GM18499 (cell line): ENCODE data around the gene XPA.
A peak's percentile ranks its signal among the peaks of the same experiment; 100 is the strongest.

ENCODE experiments used
- ATAC-seq: cut with Tn5 transposase; IDR thresholded peaks from one replicate; pipeline ENCODE4 v1.9.1; 2021; ENCODE audit warnings: moderate number of reproducible peaks; ENCODE audit not compliant: insufficient read depth, unreplicated experiment

Gene XPA

DNA sequence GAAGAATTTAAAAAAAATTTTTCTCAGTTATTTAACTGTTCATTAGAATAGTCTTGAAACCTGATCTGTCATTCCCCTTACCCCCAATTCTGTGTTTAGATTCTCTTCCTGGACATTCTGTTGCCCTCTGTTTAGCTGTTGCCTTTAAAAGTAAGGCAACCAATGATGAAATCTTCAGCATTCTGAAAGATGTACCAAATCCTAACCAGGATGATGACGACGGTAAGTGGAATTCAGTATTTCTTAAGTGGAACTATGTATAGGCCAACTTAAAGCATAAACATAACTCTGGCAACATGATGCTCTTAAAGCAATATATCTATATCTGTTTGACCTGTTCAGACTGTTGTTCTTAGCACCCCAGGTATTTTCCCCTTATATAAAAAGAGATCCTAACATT, 36.3 kb downstream of the XPA start:
- ATAC-seq = no peak

- no peak for ATAC-seq
Observed at GRCh38 chr9:97660340-97660739, 36.8 kb downstream of the XPA start.

- ATAC-seq = no peak
Observed at GRCh38 chr9:97659771-97660170, 37.4 kb downstream of the XPA start.

DNA sequence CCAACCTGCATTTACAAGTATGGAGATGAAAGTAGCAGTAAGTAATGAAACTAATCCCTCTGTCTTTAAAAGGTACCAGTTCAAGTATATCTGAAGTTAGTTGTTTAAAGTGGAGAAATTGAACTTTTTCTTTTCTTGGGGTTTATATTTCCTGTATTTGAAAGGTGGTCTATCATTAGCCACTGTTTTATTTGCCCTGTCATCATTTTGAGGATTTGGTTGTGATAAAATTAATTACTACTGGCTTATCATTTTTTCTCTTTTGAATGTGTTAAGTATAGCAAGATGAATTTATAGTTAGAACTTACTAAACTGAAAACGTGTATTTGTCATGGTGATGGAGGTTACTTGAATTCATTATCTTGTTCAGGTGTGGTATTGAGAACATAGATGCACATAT, 38.4 kb downstream of the XPA start:
- no peak for ATAC-seq

GRCh38 chr9:97651646-97652045, 45.5 kb downstream of the XPA start:
- no peak for ATAC-seq

- no peak for ATAC-seq
Observed at GRCh38 chr9:97647996-97648395, 49.1 kb downstream of the XPA start.

DNA sequence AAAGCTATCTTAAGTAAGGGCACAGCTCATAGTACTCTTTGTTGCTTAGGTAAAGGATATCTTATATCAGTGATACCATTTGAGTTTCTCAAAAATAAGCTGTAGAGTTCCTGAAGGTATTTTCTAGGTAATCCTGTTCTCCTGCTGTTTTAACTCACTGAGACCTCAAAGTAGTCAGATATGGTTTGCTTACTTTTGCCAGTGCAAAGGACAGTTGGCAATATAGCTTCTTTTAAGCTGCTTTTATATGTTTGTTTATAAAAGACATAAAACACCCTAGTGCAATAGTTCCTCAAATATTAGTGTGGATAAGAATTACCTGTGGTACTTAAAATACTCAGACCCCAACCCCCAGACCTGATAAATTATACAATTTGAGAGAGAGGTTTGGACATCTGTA, 51.4 kb downstream of the XPA start:
- no peak for ATAC-seq

GRCh38 chr9:97640325-97640724, 56.8 kb downstream of the XPA start:
- no peak for ATAC-seq

DNA sequence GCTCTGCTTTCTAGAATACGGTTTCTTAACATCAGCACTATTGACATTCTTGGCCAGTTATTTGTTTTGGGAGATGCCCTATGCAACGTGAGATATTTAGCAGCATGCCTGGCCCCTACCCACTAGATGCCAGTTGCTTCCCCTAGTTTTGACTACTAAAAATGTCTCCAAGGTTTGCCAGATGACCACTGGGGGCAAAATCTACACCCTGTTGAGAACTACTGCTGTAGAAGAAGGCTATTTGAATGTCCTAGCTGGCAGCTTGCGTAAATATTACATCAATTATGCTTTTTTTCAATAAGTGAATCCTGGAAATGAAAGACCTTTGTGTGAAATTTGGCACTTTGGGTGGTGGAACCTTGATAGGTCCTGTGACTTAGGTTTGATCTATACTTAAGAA, 58.5 kb downstream of the XPA start:
- ATAC-seq = no peak

DNA sequence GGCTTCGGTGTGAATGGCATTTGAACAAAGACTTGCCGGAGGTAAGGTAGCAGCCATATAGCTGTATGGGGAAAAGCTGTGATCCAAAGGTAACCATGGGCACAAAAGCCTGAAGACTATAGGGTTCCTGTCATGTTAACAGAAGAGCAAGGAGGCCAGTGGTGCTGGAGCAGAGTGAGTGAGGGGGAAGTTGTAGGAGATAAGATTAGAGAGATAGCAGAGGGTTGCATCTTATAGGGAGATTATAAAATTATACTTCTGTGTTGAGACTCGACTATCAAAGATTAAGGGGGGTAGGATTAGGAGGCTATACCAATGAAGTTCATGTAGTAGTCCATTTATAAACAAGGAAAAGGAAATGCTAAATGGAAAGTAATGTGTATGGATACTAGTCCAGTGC, 60.2 kb downstream of the XPA start:
- ATAC-seq = no peak

DNA sequence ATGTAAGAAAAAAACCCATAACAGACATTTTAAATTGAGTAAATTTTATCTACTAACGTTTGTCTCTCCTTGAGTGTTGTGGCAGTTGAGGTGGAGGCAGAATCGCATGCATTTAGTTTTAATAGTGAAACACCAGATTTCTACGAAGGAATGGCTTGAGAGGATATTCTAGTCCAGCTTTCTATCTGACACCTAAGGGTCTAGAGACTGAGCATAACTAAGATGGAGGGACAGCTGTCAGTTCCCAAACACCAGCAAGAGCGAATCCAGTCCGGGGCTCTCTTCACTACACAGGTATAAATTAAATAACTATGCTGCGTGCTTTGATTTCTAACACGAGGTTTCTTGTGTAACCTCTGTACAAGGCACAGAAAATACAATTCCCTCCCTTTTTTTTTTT, 62.1 kb downstream of the XPA start:
- ATAC-seq = no peak

DNA sequence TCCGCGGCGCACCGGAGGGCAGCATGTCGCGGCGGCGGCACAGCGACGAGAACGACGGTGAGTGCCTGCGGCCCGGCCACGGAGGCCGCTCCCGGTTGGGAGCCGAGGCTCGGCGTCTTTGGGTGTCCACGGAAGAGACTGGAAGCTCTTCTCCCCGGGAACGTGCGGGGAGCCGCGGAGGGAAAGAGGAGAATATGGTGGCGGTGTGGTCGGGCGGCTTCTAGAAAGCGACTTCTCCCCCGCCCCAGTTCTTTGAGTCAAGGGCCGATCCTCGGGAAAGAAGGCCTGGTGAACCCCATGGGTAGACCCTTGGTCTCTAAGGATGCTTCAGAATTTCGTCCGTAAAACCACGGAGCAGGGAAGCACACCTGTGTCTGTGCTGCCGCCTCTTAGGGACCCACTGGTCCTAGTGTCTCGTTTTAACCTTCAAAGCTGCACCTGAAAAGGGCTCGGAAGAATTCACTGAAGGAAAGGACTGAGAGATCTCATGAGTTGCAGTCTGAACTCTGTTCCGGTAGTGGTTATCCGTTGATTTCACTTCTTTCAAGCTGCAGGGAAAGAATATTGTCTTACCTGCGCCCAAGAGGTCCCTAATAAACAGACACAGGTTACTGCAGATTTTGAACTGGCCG, 63.2 kb downstream of the XPA start:
- peak; percentile 6 for ATAC-seq

DNA sequence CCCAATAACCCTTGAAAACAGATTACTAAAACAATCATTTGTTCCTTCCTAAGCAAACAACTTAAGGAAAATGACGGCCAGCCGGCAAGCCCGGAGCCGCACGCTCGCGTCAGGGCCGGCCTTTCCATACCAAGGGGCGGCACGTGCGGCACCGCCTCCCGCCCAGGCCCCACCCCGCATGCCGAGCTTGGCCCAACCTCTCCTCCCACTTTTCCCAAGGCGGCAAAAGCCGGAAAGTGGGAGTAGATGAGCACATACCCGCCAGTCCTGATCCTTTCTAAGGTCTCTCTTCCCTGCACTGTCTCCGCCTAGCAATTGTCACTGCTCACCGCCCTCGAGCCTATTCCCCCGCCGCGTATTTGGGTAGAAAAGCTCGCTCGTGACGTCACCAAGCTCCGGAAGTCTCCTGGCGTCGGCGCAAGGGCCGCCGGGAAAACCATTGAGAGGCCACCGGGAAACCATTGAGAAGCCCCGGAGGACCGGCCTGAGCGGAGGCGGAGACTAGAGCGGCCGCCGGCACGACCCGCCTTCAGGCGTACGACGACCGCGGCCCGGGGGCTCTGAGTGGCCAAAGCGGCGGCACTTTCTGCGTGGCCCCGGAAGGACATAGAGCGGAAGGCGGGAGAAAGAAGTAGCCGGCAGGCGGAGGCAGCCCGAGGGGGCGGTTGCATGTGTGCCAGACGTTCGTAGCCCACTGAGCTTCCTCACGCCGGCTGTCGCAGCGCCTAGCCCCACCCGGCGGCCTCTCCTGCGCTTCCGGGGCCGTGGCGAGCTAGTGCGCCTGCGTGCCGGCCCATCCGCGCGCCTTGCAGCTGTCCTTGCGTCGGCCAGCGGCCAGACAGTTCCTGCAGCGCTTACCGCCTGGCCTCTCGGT, 63.9 kb downstream of the XPA start, which contains the start of the genes NCBP1 and TSTD2:
NCBP1 (plus strand) TSS at position 837 of the 874 bp plus-strand sequence. CDS start 61 bp downstream, outside the sequence.
TSTD2 (minus strand) TSS at position 384 of the 874 bp plus-strand sequence. CDS start 5,806 bp downstream, outside the sequence.
- peak; percentile 81 for ATAC-seq

GRCh38 chr9:97632248-97632984, 64.7 kb downstream of the XPA start:
- peak; percentile 3 for ATAC-seq

DNA sequence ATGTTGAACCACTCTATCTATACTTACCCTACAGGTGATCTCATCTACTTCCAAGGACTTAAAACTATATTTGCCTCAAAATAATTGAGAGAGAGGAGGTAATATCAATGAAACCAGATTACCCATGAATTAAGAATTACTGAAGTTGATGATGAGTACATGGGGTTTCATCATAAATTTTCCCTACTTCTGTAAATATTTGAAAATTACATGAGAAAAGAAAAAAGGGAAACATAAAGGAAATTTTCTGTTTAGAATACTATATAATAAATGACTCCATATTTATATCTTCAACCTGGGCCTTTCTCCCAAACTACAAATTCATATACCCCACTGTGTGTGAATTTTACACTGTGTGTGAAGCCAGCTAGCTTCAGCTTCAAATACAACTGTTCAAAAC, 66.5 kb downstream of the XPA start:
- no peak for ATAC-seq

DNA sequence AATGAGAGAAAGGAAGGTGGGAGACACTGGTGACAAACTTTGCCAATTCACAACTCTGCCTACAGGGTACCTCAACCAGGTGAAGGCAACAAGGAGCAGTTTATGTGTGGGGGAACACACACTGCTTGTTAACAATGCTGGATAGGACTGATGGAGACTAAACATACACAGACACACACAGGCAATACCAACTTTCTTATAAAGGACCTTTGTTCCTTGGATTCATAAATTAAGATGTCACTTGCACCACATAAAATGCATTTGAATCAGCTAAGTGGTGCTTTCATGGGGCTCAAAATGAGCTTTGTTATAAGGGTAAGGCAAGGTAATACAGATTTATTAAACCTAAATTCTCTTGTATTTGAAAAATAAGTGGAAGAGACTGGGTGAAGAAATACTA, 68.0 kb downstream of the XPA start:
- ATAC-seq = no peak

- ATAC-seq = no peak
Observed at GRCh38 chr9:97628668-97629067, 68.5 kb downstream of the XPA start.

DNA sequence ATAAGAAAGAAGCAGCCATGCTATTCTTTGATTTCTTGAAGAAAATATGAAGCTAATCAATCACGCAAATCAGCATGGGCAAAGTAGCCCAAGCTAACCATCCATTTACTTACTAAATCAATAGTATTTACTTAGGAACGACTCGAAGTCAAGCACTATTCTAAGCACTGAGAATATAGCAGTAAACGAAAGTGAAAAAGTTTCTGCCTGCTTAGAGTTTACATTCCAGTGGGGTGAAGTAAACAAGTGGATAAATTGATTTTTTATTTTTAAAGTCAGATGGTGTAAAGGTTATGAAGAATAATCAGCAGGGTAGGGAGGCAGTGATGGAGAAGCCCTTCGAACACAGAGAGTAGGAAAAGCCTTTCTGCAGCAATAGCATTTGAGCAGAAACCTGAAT, 69.5 kb downstream of the XPA start:
- ATAC-seq = no peak

DNA sequence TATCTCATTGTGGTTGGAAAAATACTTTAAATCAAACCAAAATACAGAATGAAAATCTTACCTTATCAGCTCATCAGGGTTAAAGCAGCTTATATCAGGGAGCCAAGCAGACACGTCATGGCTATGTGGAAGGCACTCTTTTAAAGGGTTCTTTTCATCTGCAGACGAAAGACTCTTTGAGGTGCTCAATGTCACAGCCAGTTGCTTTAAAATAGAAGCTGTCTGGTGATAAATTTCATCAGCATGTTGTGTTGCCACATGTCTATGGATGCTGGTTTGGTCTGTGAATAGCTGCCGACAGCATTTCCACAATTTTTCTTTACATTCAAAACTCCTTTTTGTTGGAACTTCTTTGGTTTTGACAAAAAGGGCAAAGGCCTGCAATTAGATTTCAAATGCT, 71.5 kb downstream of the XPA start:
- ATAC-seq = no peak
